Endothelial cell of umbilical vein (primary cell): ENCODE measurements around the gene CMIP. TPM values are rescaled to one million over a fixed set of nuclear protein-coding genes. Genes with fewer than 3 reads are reported as not detected.

Experiments
- BruUV-seq: library from RNA; stranded (reverse); fragments of 400-500 nt; replicated peaks from 2 replicates; lab custom pipeline; 2021; lab: Mats Ljungman, UMichigan
- CTCF ChIA-PET: fragments of 300-600, 350-600 bp; sonication (Branson Sonifier 250); formaldehyde crosslinking; loops from one replicate; lab custom pipeline; 2021; ENCODE audit warnings: antibody characterized with exemption, inconsistent platforms; lab: Charles Lee
- POLR2A ChIA-PET: fragments of 300-600, 350-600 bp; sonication (Branson Sonifier 250); formaldehyde crosslinking; loops from one replicate; lab custom pipeline; 2021; ENCODE audit warnings: antibody characterized with exemption, inconsistent platforms; lab: Charles Lee
- DNase-seq: peaks from one replicate; pipeline ENCODE4 v3.0.0-alpha.2; 2011; ENCODE audit warnings: low read depth, low spot score
- FAIRE-seq: peaks from 2 replicates; lab custom pipeline; 2011; peaks lifted over from hg19 to GRCh38; lab: Jason Lieb, UNC
- H2AFZ ChIP-seq: 2 replicates; pipeline ENCODE4 v1.6.0; 2012; ENCODE audit warnings: low read depth, low read length, control low read depth, inconsistent platforms
- H3K27ac ChIP-seq: 2 replicates; pipeline ENCODE4 v1.5.1; 2011; ENCODE audit warnings: low read depth, mild to moderate bottlenecking, control low read depth, low read length, moderate library complexity; ENCODE audit not compliant: insufficient read depth
- H3K27me3 ChIP-seq, 2 experiments: 2 replicates each; pipeline versions ENCODE4 v1.6.0 to v1.6.1; 2011; ENCODE audit warnings: low read length in 2 of 2, mixed read lengths in 1 of 2; ENCODE audit not compliant: control insufficient read depth in 2 of 2, insufficient read depth in 2 of 2
- H3K36me3 ChIP-seq, 2 experiments: 2 replicates in 1 of 2; 3 replicates in 1 of 2; pipeline ENCODE4 v1.5.1; 2011; ENCODE audit warnings: low read length in 2 of 2, mild to moderate bottlenecking in 1 of 2, moderate library complexity in 1 of 2; ENCODE audit not compliant: control insufficient read depth in 2 of 2, insufficient read depth in 2 of 2; ENCODE audit errors: extremely low read depth in 1 of 2
- H3K4me1 ChIP-seq: 3 replicates; pipeline ENCODE4 v1.5.1; 2011; ENCODE audit warnings: mild to moderate bottlenecking, low read length; ENCODE audit not compliant: control insufficient read depth, insufficient read depth; ENCODE audit errors: extremely low read depth
- H3K4me2 ChIP-seq: 2 replicates; pipeline ENCODE4 v1.6.1; 2011; ENCODE audit warnings: low read length, control low read depth, mixed read lengths; ENCODE audit not compliant: insufficient read depth
- H3K4me3 ChIP-seq, 3 experiments: fragments of 200-600 bp in 1 of 3; sonication (generic), shearing (Covaris generic) in 1 of 3; replicated peaks in 1 of 3; 2 replicates each; pipeline ENCODE4 v1.5.1; 2011 to 2016; ENCODE audit warnings: control low read depth in 3 of 3, low read length in 3 of 3, mild to moderate bottlenecking in 2 of 3, inconsistent platforms in 1 of 3, low read depth in 1 of 3, moderate library complexity in 1 of 3; ENCODE audit not compliant: insufficient read depth in 1 of 3
- H3K79me2 ChIP-seq: 2 replicates; pipeline ENCODE4 v1.6.0; 2012; ENCODE audit warnings: low read length, inconsistent platforms; ENCODE audit not compliant: control insufficient read depth, insufficient read depth
- H3K9ac ChIP-seq: replicated peaks from 2 replicates; pipeline ENCODE3; 2011; ENCODE audit warnings: low read length, control low read depth; ENCODE audit not compliant: insufficient read depth; ENCODE audit errors: extremely low read depth
- H3K9me1 ChIP-seq: replicated peaks from 3 replicates; pipeline ENCODE4 v1.6.0; 2011; ENCODE audit warnings: mild to moderate bottlenecking, low read length; ENCODE audit not compliant: control insufficient read depth, insufficient read depth; ENCODE audit errors: extremely low read depth
- H3K9me3 ChIP-seq: replicated peaks from 2 replicates; pipeline ENCODE4 v1.5.1; 2012; ENCODE audit warnings: low read length, inconsistent platforms; ENCODE audit not compliant: control insufficient read depth, insufficient read depth
- H4K20me1 ChIP-seq: replicated peaks from 2 replicates; pipeline ENCODE3; 2011; ENCODE audit warnings: mild to moderate bottlenecking, low read length; ENCODE audit not compliant: control insufficient read depth, insufficient read depth; ENCODE audit errors: extremely low read depth
- CTCF ChIP-seq, 2 donors: IDR thresholded peaks; 1 replicate in 1 of 2; 2 replicates in 1 of 2; pipeline ENCODE4 v1.5.1; 2011; ENCODE audit warnings: low read length in 2 of 2, mild to moderate bottlenecking in 2 of 2, moderate library complexity in 2 of 2, control low read depth in 1 of 2, inconsistent platforms in 1 of 2, low read depth in 1 of 2; ENCODE audit not compliant: insufficient read depth in 1 of 2; ENCODE audit errors: extremely low read depth in 1 of 2
- EZH2 ChIP-seq: IDR thresholded peaks from 2 replicates; pipeline ENCODE4 v1.6.1; 2012; ENCODE audit warnings: borderline replicate concordance, low read depth, mild to moderate bottlenecking, moderate library complexity, low read length, inconsistent platforms; ENCODE audit not compliant: severe bottlenecking
- FOS ChIP-seq: IDR thresholded peaks from 2 replicates; pipeline ENCODE4 v1.6.1; 2011; ENCODE audit warnings: mild to moderate bottlenecking, low read length, moderate library complexity, borderline replicate concordance; ENCODE audit not compliant: insufficient read depth
- GATA2 ChIP-seq: IDR thresholded peaks from 2 replicates; pipeline ENCODE4 v1.7.0; 2011; ENCODE audit warnings: low read depth, mild to moderate bottlenecking, moderate library complexity, mixed read lengths, low read length; ENCODE audit not compliant: insufficient read length, insufficient read depth
- JUN ChIP-seq: IDR thresholded peaks from 2 replicates; pipeline ENCODE4 v1.6.1; 2011; ENCODE audit warnings: borderline replicate concordance, low read depth; ENCODE audit not compliant: insufficient read length, insufficient read depth
- MAX ChIP-seq: IDR thresholded peaks from 2 replicates; pipeline ENCODE4 v1.6.1; 2011; ENCODE audit not compliant: insufficient read depth, insufficient read length
- MYC ChIP-seq: IDR thresholded peaks from one replicate; pipeline ENCODE4 v1.6.1; 2011; ENCODE audit warnings: mild to moderate bottlenecking, low read depth, low read length
- POLR2A ChIP-seq: IDR thresholded peaks from 2 replicates; pipeline ENCODE4 v1.6.1; 2012; ENCODE audit warnings: low read depth, mild to moderate bottlenecking, control low read depth, low read length
- POLR2AphosphoS5 ChIP-seq: IDR thresholded peaks from 2 replicates; pipeline ENCODE4 v1.6.1; 2012; ENCODE audit warnings: low read depth, mild to moderate bottlenecking, control low read depth, low read length, moderate library complexity; ENCODE audit not compliant: insufficient read depth
- dilution Hi-C: fragments of 300-500 bp; cut with MboI; formaldehyde crosslinking; loops from one replicate; pipeline ENCODE4 v1.15.0; 2019; ENCODE audit warnings: low sequenced_read_pairs; ENCODE audit not compliant: extremely low pct_ligation_motif_present
- intact Hi-C: fragments of 100-400 bp; cut with micrococcal nuclease; formaldehyde crosslinking; loops from one replicate; pipeline ENCODE4 v1.10.0; 2022
- polyA plus RNA-seq, 4 experiments: library from polyadenylated mRNA; depleted of rRNA in 3 of 4; stranded (reverse) in 3 of 4; unstranded in 1 of 4; fragments of >200 nt; gene quantifications; 2 replicates each; pipeline versions ENCODE4 v1.2.1 to v1.2.3, GENCODE V29; 2011 to 2012; ENCODE audit warnings: missing spikeins in 1 of 4
- total RNA-seq: library from RNA; stranded (reverse); gene quantifications from 2 replicates; pipeline ENCODE4 v1.2.3, GENCODE V29; 2021

Gene CMIP
- total and polyA plus RNA-seq, 2 donors (not counting 3 experiments of a cell fraction or from before 2014, with no cell fraction given) = 29.0 to 101 TPM

- ChIA-PET CTCF (interaction anchor here (2.1 kb wide), 1 partner anchor 13 kb away, joined by 5 read pairs; no protein-coding TSS in a partner anchor), POLR2A (no interaction called here)
- H3K9me3 ChIP-seq = no peaks in the 10 kb centered on the region
- TF ChIP-seq POLR2A (no peak), MAX (no peak), GATA2 (no peak), POLR2AphosphoS5 (no peak), CTCF (IDR thresholded peaks at IDR 0.05; ENCODE audit: extremely low read depth in 1 of 2, insufficient read depth in 1 of 2, low read depth in 1 of 2, low read length in 2 of 2) (no peak), MYC (no peak), JUN (no peak), EZH2 (no peak), FOS (no peak)
- no TSS peak for BruUV-seq
- H3K27ac ChIP-seq = no peak overlapping the region
- FAIRE-seq (no peak), DNase-seq (no peak)
- no peaks in the 10 kb centered on the region for H3K27me3 ChIP-seq
- peaks cover 0 to 7% of the 10 kb centered on the region in 2 experiments for H3K36me3 ChIP-seq
- no peak overlapping the region for H3K4me3 ChIP-seq
- no peaks in the 10 kb centered on the region for H4K20me1 ChIP-seq
- no peaks in the 10 kb centered on the region for H3K4me1 ChIP-seq
- intact Hi-C loops = no loop called here
- H3K9me1 ChIP-seq = no peaks in the 10 kb centered on the region
- H3K79me2 ChIP-seq = peaks cover 82% of the 10 kb centered on the region
- H2AFZ ChIP-seq = no peak overlapping the region
- no peak overlapping the region for H3K4me2 ChIP-seq
- no peak overlapping the region for H3K9ac ChIP-seq
- dilution Hi-C loops = loop anchor here (25.0 kb wide), 1 partner anchor 104 kb away; no protein-coding TSS in a partner anchor
These were observed 21.9 kb downstream of the CMIP start for GRCh38 chr16:81466356-81466980.
